SK-N-MC (cell line): ENCODE measurements around the gene DCHS1.

Experiments used
- EZH2 ChIP-seq: fragments of 200-600 bp; sonication (generic); IDR thresholded peaks from one replicate; pipeline ENCODE4 v1.6.1; 2017; ENCODE audit warnings: antibody characterized with exemption
- POLR2AphosphoS5 ChIP-seq: IDR thresholded peaks from 2 replicates; pipeline ENCODE4 v1.6.1; 2012; ENCODE audit warnings: mild to moderate bottlenecking, low read depth, low read length, borderline replicate concordance

- TF ChIP-seq EZH2 (no peak), POLR2AphosphoS5 (no peak)
Measured at GRCh38 chr11:6677018-6677417, 21.4 kb upstream of the DCHS1 start.
